HepG2 (cell line): Measurements from ENCODE around the gene TNFRSF21. TPM values are rescaled to one million over a fixed set of nuclear protein-coding genes. Genes with fewer than 3 reads are reported as not detected.

ENCODE experiments used
- BCL6 ChIP-seq: IDR thresholded peaks from 2 replicates; pipeline ENCODE4 v1.6.1; 2016; ENCODE audit warnings: missing genetic modification reagents, missing compliant biosample characterization
- FOSL2 ChIP-seq: sonication (generic); formaldehyde crosslinking; IDR thresholded peaks from 2 replicates; pipeline ENCODE4 v1.4.0; 2020; ENCODE audit warnings: missing genetic modification reagents
- GABPB1 ChIP-seq: IDR thresholded peaks from 2 replicates; pipeline ENCODE4 v1.6.1; 2016; ENCODE audit warnings: mild to moderate bottlenecking, missing genetic modification reagents, moderate library complexity, missing compliant biosample characterization
- GATAD2A ChIP-seq: IDR thresholded peaks from 2 replicates; pipeline ENCODE4 v1.6.1; 2016
- MAFF ChIP-seq: IDR thresholded peaks from 2 replicates; pipeline ENCODE4 v1.6.1; 2011; ENCODE audit warnings: low read depth, low read length, improper control_type of control experiment
- NFIC ChIP-seq: IDR thresholded peaks from 2 replicates; pipeline ENCODE4 v1.6.1; 2012; ENCODE audit warnings: mild to moderate bottlenecking, low read length, inconsistent platforms
- RARA ChIP-seq: IDR thresholded peaks from 2 replicates; pipeline ENCODE4 v1.6.1; 2016; ENCODE audit warnings: missing genetic modification reagents, missing compliant biosample characterization
- SAP130 ChIP-seq: IDR thresholded peaks from 2 replicates; pipeline ENCODE4 v1.6.1; 2016; ENCODE audit warnings: low read depth
- SOX5 ChIP-seq: IDR thresholded peaks from 2 replicates; pipeline ENCODE4 v1.6.1; 2016; ENCODE audit warnings: borderline replicate concordance
- THAP11 ChIP-seq: IDR thresholded peaks from 2 replicates; pipeline ENCODE4 v1.6.1; 2016; ENCODE audit warnings: missing biosample characterization, missing genetic modification reagents
- ZNF598 ChIP-seq: sonication (generic); formaldehyde crosslinking; IDR thresholded peaks from 2 replicates; pipeline ENCODE4 v1.5.1; 2020; ENCODE audit warnings: mild to moderate bottlenecking, missing genetic modification reagents, borderline replicate concordance
- ZNF644 ChIP-seq: IDR thresholded peaks from 2 replicates; pipeline ENCODE4 v1.6.1; 2016; ENCODE audit warnings: low read depth
- ZNF747 ChIP-seq: sonication (generic); formaldehyde crosslinking; IDR thresholded peaks from 2 replicates; pipeline ENCODE4 v1.8.1; 2023; ENCODE audit warnings: missing genetic modification reagents, mild to moderate bottlenecking, borderline replicate concordance
- polyA plus RNA-seq, 8 experiments: library from polyadenylated mRNA; depleted of rRNA in 3 of 8; stranded (reverse) in 7 of 8; unstranded in 1 of 8; fragments of >200 nt; fragmentation: Illumina TruSeq in 4 of 8; extraction: Trizol in 4 of 8; gene quantifications; 2 replicates each; pipeline versions ENCODE4 v1.2.1 to v1.2.3, GENCODE V29; 2011 to 2016; ENCODE audit warnings: low read depth in 4 of 8, missing spikeins in 1 of 8, mixed read lengths in 1 of 8; ENCODE audit not compliant: insufficient read depth in 1 of 8
- total RNA-seq, 5 experiments: library from RNA; depleted of rRNA; stranded (reverse); fragments of >200 nt; fragmentation: Illumina TruSeq; extraction: Trizol; gene quantifications; 2 replicates each; pipeline ENCODE4 v1.2.3, GENCODE V29; 2016; ENCODE audit warnings: low read depth in 1 of 5
- TF ChIP-seq, protein P1 (sequence below): sonication (generic); formaldehyde crosslinking; IDR thresholded peaks from 2 replicates; pipeline ENCODE4 v1.5.1; 2020; ENCODE audit warnings: mild to moderate bottlenecking, missing genetic modification reagents, borderline replicate concordance
- TF ChIP-seq, protein P2 (sequence below): sonication (generic); IDR thresholded peaks from 2 replicates; pipeline ENCODE4 v1.6.1; 2016; ENCODE audit warnings: low read depth, borderline replicate concordance
- TF ChIP-seq, protein P3 (sequence below): sonication (generic); formaldehyde crosslinking; conservative IDR thresholded peaks from 2 replicates; pipeline ENCODE4 v1.8.0; 2022; ENCODE audit warnings: mild to moderate bottlenecking, moderate library complexity, missing genetic modification reagents
- TF ChIP-seq, protein P4 (sequence below): sonication (generic); formaldehyde crosslinking; IDR thresholded peaks from 2 replicates; pipeline ENCODE4 v1.8.0; 2022; ENCODE audit warnings: mild to moderate bottlenecking, missing genetic modification reagents; ENCODE audit not compliant: insufficient replicate concordance
- TF ChIP-seq, protein P5 (sequence below): sonication (generic); formaldehyde crosslinking; IDR thresholded peaks from 2 replicates; pipeline ENCODE4 v1.4.0; 2020; ENCODE audit warnings: missing genetic modification reagents, borderline replicate concordance

Gene TNFRSF21
- total and polyA plus RNA-seq, 2 of the 13 experiments (the other 11 are each of a cell fraction or from before 2014, with no cell fraction given): 24.8 to 46.3 TPM

DNA sequence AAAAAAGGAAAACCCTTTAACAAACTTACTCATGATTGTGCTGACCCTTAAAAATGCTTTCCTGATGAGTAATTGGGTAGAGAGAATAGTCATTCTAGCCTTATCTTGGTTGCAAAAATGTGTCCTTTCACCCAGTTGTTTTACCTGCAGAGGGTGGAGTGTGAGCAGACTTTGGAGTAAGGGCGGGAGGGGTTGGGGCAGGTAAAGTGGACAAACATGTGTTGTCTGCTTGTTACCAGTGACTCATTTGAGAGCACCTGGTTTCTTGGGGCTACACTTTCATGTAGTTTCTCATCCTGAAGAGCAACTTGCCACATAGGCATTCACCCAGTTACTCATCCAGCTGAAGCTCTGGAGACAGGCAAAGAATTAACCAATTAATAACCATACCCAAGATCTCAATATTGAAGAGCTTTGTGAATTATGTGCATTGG lies 121.1 kb downstream of the TNFRSF21 start (continued):
- TF ChIP-seq, protein P1, sequence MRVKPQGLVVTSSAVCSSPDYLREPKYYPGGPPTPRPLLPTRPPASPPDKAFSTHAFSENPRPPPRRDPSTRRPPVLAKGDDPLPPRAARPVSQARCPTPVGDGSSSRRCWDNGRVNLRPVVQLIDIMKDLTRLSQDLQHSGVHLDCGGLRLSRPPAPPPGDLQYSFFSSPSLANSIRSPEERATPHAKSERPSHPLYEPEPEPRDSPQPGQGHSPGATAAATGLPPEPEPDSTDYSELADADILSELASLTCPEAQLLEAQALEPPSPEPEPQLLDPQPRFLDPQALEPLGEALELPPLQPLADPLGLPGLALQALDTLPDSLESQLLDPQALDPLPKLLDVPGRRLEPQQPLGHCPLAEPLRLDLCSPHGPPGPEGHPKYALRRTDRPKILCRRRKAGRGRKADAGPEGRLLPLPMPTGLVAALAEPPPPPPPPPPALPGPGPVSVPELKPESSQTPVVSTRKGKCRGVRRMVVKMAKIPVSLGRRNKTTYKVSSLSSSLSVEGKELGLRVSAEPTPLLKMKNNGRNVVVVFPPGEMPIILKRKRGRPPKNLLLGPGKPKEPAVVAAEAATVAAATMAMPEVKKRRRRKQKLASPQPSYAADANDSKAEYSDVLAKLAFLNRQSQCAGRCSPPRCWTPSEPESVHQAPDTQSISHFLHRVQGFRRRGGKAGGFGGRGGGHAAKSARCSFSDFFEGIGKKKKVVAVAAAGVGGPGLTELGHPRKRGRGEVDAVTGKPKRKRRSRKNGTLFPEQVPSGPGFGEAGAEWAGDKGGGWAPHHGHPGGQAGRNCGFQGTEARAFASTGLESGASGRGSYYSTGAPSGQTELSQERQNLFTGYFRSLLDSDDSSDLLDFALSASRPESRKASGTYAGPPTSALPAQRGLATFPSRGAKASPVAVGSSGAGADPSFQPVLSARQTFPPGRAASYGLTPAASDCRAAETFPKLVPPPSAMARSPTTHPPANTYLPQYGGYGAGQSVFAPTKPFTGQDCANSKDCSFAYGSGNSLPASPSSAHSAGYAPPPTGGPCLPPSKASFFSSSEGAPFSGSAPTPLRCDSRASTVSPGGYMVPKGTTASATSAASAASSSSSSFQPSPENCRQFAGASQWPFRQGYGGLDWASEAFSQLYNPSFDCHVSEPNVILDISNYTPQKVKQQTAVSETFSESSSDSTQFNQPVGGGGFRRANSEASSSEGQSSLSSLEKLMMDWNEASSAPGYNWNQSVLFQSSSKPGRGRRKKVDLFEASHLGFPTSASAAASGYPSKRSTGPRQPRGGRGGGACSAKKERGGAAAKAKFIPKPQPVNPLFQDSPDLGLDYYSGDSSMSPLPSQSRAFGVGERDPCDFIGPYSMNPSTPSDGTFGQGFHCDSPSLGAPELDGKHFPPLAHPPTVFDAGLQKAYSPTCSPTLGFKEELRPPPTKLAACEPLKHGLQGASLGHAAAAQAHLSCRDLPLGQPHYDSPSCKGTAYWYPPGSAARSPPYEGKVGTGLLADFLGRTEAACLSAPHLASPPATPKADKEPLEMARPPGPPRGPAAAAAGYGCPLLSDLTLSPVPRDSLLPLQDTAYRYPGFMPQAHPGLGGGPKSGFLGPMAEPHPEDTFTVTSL (CRISPR knock-in tag): peak; percentile 29; the same call in 1 of the 2 replicates
- TF ChIP-seq GATAD2A (CRISPR knock-in tag) (peak; percentile 63), BCL6 (CRISPR knock-in tag) (peak; percentile 51; the same call in 1 of the 2 replicates), ZNF644 (peak; percentile 13; the same call in 1 of the 2 replicates), RARA (peak; percentile 69; the same call in 1 of the 2 replicates), MAFF (peak; percentile 87), SAP130 (CRISPR knock-in tag) (peak; percentile 67), SOX5 (peak; percentile 76; the same call in 1 of the 2 replicates), NFIC (peak; percentile 64), THAP11 (CRISPR knock-in tag) (0 out of 2 replicates have a peak, but pooled peaks have one; percentile 9), ZNF598 (CRISPR knock-in tag) (no peak), GABPB1 (CRISPR knock-in tag) (no peak), FOSL2 (CRISPR knock-in tag) (peak; percentile 96), ZNF747 (no peak)
- TF ChIP-seq, protein P2, sequence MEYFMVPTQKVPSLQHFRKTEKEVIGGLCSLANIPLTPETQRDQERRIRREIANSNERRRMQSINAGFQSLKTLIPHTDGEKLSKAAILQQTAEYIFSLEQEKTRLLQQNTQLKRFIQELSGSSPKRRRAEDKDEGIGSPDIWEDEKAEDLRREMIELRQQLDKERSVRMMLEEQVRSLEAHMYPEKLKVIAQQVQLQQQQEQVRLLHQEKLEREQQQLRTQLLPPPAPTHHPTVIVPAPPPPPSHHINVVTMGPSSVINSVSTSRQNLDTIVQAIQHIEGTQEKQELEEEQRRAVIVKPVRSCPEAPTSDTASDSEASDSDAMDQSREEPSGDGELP: peak; percentile 72; the same call in 1 of the 2 replicates
- TF ChIP-seq, protein P3, sequence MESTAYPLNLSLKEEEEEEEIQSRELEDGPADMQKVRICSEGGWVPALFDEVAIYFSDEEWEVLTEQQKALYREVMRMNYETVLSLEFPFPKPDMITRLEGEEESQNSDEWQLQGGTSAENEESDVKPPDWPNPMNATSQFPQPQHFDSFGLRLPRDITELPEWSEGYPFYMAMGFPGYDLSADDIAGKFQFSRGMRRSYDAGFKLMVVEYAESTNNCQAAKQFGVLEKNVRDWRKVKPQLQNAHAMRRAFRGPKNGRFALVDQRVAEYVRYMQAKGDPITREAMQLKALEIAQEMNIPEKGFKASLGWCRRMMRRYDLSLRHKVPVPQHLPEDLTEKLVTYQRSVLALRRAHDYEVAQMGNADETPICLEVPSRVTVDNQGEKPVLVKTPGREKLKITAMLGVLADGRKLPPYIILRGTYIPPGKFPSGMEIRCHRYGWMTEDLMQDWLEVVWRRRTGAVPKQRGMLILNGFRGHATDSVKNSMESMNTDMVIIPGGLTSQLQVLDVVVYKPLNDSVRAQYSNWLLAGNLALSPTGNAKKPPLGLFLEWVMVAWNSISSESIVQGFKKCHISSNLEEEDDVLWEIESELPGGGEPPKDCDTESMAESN (CRISPR knock-in tag): no peak
- TF ChIP-seq, protein P4, sequence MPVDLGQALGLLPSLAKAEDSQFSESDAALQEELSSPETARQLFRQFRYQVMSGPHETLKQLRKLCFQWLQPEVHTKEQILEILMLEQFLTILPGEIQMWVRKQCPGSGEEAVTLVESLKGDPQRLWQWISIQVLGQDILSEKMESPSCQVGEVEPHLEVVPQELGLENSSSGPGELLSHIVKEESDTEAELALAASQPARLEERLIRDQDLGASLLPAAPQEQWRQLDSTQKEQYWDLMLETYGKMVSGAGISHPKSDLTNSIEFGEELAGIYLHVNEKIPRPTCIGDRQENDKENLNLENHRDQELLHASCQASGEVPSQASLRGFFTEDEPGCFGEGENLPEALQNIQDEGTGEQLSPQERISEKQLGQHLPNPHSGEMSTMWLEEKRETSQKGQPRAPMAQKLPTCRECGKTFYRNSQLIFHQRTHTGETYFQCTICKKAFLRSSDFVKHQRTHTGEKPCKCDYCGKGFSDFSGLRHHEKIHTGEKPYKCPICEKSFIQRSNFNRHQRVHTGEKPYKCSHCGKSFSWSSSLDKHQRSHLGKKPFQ (CRISPR knock-in tag): peak; percentile 35
- TF ChIP-seq, protein P5, sequence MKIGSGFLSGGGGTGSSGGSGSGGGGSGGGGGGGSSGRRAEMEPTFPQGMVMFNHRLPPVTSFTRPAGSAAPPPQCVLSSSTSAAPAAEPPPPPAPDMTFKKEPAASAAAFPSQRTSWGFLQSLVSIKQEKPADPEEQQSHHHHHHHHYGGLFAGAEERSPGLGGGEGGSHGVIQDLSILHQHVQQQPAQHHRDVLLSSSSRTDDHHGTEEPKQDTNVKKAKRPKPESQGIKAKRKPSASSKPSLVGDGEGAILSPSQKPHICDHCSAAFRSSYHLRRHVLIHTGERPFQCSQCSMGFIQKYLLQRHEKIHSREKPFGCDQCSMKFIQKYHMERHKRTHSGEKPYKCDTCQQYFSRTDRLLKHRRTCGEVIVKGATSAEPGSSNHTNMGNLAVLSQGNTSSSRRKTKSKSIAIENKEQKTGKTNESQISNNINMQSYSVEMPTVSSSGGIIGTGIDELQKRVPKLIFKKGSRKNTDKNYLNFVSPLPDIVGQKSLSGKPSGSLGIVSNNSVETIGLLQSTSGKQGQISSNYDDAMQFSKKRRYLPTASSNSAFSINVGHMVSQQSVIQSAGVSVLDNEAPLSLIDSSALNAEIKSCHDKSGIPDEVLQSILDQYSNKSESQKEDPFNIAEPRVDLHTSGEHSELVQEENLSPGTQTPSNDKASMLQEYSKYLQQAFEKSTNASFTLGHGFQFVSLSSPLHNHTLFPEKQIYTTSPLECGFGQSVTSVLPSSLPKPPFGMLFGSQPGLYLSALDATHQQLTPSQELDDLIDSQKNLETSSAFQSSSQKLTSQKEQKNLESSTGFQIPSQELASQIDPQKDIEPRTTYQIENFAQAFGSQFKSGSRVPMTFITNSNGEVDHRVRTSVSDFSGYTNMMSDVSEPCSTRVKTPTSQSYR (CRISPR knock-in tag): 0 out of 2 replicates have a peak, but pooled peaks have one; percentile 27
